GM12878 (cell line): ENCODE data around the gene SOX5.

Experiments
- CTCF ChIP-seq, 3 experiments: IDR thresholded peaks in 2 of 3; conservative IDR thresholded peaks in 1 of 3; 2 replicates each; pipeline ENCODE4 v1.5.1; 2011; ENCODE audit warnings: low read depth in 3 of 3, low read length in 3 of 3, mild to moderate bottlenecking in 3 of 3, control low read depth in 2 of 3, moderate library complexity in 2 of 3, inconsistent platforms in 1 of 3, mixed read lengths in 1 of 3; ENCODE audit not compliant: control insufficient read depth in 2 of 3, insufficient read depth in 1 of 3; ENCODE audit errors: extremely low read depth in 1 of 3
- KAT2A ChIP-seq: conservative IDR thresholded peaks from 2 replicates; pipeline ENCODE4 v1.6.1; 2011; ENCODE audit warnings: low read depth, low read length; ENCODE audit not compliant: control insufficient read depth
- ZBTB40 ChIP-seq: fragments of 450-650 bp; IDR thresholded peaks from 2 replicates; pipeline ENCODE4 v1.6.1; 2016; ENCODE audit warnings: mild to moderate bottlenecking, moderate library complexity, borderline replicate concordance

- TF ChIP-seq ZBTB40 (no peak), CTCF (IDR thresholded peaks at IDR 0.05 in 2 of 3, conservative IDR thresholded peaks at IDR 0.05 in 1 of 3; ENCODE audit: control insufficient read depth in 2 of 3, extremely low read depth in 1 of 3, insufficient read depth in 1 of 3, low read depth in 3 of 3, low read length in 3 of 3) (no peak), KAT2A (no peak)
These were observed 426.1 kb downstream of the SOX5 start for GRCh38 chr12:23523339-23523738.
